Measurements from ENCODE around the gene ATG9A. TPM values are rescaled to one million over a fixed set of nuclear protein-coding genes. Genes with fewer than 3 reads are reported as not detected.
A peak's percentile ranks its signal among the peaks of the same experiment; 100 is the strongest.

The ATG9A gene
- total RNA-seq, 1 experiment from 2014 or later: 51.3 TPM

DNA sequence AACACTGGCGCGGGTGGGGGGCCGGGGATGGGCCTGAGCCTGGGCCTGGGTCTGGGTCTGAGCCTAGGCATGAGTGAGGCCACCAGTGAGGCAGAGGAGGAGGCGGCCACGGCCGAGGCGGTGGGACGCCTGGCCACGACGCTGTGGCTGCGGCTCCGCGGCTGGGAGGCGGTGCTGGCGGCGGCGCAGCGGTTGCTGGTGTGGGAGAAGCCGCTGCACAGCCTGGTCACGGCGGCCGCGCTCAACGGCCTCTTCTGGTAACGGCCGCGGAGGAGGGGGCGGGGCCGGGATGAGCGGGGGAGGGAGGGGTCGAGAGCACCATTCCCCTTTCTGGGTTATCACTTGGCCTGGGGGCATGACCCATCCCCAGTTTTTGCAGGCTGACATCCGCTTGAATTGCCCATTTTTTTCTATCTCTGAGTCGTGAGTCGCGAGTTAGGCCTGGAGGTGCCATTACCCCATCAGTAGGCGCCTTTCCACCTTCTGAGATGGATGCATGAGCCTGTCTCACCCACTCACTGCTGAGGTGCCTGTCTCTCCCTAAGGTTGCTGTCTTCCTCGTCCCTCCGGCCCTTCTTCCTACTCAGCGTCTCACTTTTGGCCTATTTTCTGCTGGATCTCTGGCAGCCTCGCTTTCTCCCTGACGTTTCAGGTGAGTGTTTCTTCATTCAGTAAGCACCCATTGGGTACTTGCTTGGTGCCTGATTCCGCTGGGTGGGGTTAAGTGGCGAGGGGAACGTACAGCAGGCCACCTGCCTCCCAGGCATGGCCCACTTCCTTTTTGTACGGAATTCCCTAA is 50.9 kb downstream of the ATG9A start:
- DNase-seq (ENCODE audit: low read depth): peak; percentile 47

DNA sequence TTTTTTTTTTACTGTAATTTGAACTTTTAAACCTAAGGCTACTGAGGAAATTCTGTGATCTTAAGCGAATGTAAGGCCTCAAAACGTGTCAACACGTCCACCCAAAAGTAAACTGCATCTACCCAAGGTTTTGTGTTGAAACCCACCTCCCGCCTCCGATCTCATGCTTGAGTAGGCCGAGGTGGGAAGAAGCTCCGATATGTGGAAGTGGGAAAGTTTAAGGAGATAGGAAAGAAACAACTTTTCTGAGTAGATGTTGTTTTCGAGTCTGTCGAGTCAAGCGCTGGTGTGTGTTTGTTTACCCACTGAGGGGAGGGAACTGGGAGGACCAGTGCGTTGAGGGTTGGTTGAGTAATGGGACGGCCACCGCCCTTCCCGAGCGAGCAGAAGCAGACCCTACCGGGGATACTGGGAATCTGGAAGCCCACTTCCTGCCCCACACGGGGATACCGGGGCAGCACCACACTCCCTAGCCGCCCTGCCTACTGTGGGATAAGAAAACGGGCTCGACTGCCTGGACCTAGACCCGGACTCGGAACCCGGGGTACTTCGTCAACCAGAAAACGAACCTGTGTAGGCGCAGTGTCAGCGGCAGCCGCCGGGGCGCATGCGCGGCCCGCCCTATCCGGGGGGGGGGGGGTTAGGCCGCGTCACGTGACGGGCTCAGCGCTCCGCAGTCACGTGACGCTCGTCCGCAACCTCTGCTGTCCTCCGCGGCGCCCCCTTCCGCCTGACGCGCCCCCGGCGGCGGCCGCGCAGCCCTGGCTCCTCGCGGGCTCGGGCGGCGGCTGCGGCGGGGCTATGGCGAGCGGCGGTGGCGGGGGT is 51.7 kb downstream of the ATG9A start, which contains the start of gene RETREG2:
RETREG2 (plus strand) TSS at position 724 of the 825 bp plus-strand sequence; CDS start at position 802, 78 bp downstream.
- peak; percentile 87 for DNase-seq (ENCODE audit: low read depth)

DNA sequence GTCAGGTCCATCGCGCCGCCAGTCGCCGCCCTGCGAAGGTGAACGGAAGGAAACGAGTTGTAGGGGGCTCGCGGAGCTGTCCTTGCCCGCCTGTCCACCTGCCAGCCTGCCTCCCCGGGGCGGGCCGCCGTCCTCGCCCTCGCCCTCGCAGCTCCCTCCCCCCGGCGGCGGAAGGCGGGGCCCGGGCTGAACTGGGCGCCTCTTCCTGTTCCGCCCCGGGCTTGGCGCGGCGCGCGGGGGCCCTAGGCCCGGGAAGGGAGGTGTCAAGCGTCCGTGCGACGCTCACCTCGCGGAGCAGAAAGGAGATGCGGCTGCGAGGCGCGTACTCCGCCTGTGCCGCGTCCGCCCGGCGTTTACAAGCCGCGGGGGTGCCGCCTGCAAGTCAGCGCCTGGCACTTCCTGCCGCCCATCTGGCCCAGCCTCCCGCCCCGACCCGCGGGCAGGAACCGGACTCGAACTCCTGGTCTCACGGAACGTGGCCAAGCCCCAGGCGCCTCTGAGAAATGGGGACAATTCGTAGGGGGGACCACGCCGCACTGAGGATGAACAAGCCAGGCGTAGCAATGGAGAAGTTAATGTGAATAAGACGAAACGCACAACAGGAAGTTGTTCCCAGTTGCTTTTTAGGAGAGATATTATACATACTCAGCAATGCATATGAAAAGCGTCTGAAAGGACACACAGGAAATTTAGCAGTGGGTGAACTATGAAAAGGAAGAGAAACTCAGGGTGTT is 52.5 kb downstream of the ATG9A start, which contains the start of gene CNPPD1:
CNPPD1 (minus strand) TSS at position 108 of the 734 bp plus-strand sequence; CDS start at position 11, 97 bp downstream.
- peak; percentile 90 for DNase-seq (ENCODE audit: low read depth)

DNA sequence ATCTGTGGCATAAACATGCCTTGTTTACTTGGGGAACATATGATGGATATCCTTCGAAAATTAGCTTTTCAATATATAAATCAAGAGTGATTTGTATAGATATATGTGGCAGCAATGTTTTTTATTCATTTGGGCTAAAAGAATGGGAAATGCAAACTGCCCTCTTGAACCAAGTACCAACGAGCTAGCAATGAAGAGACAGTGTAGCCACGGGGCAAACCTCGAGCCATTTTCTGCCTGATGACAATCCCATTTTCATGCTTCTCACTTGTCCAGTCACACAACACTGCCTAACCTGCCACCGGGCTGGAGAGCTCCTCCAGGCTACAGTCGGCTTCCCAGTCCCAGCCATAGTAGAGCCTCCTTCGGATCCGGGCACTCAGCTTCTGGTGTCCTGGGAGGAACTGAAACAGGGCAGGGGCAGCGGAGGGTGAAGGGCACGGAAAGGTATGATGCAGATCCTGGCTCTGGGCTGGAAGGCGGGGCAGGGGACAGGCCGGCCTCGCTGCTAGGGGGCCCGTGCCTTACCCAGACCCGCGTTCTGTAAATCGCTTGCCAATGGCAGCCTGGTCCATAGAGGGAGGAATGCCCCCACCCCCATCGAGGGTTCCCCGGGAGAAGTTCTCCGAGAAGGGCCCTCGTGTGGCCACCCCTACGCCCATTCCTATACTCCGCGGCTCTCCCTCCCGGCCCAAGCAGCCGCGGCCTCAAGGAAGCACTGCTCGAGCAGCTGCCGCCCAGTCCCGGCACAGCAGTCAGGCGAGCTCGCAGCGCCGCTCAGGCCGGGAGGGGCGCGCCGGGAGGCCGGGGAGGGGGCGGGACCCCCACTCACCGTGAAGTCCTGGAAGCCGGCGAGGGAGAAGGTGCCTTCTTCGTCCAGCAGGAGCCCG is 53.3 kb downstream of the ATG9A start:
- DNase-seq (ENCODE audit: low read depth): peak; percentile 42

DNA sequence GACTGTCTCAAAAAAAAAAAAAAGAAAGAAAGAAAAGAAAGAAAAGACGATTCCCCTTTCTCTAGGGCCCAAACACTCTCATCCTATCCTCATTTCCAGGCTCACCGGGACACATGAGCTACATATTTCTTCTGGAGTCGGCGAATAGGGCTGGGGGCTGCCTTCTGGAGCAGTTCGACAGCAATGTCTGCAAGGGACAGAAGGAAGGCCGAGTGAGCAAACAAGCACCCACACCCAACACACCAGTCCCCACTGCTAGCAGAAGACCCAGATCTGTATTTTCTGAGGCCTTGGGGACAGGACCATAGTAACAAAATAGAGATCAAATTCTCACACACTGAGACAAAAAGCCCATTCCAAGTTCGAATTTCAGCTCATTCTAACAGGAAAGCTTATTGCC is 54.0 kb downstream of the ATG9A start:
- no peak for DNase-seq (ENCODE audit: low read depth)

DNA sequence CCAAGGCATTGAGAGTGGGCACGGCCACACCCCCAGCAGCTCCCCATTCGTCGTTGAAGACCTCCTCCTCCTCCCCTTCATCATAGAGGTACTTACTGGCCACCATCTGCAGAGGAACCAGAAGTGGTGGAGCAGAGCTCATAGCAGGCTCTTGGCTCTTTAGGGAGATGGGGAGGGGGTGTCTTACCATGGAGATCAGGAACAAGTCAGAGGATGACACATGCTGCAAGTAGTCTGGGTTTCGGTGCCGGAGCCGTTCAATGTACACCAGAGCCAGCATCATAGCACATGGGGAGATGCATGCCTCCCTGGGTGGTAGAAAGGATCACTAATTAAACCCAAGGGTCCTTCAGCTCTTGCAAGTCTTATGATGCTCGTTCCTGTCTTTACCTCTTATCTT is 54.6 kb downstream of the ATG9A start:
- no peak for DNase-seq (ENCODE audit: low read depth)

DNA sequence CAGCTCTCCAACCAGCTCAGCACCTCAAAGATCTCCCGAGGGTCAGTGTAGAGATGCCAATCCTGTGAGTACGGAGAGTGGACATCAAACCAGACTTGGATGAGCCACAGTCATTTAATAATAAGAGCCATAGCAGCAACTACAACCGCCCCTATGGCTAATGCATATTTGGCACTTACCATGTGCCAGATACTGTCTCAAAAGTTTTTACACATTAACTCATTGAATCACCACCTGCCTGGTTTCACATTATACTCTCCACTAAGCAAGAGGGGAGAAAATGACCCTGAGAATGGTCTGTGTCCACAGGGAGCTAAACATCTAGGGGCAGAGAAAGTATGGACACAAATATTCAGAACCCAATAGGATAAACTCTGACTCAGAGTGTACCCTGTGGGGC is 55.3 kb downstream of the ATG9A start:
- DNase-seq (ENCODE audit: low read depth): no peak

DNA sequence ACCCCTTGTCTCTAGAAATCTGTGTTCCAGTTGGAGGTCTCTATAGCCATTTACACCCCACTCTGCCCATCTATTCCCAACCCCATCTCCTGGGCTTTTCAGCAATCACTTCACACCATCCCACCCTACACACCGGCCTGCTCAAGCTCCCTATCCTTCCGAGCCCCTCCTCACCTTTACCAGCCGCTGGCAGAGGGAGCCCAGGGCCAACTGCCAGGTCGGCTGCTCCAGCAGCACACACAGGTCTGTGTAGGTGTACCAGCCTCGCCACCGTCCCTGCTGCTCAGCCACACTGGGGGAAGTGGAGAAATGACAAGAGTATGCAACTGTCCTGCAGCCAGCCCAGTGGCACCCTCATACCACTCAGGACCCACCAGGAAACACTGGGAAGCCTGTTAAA is 56.3 kb downstream of the ATG9A start:
- DNase-seq (ENCODE audit: low read depth): no peak

DNA sequence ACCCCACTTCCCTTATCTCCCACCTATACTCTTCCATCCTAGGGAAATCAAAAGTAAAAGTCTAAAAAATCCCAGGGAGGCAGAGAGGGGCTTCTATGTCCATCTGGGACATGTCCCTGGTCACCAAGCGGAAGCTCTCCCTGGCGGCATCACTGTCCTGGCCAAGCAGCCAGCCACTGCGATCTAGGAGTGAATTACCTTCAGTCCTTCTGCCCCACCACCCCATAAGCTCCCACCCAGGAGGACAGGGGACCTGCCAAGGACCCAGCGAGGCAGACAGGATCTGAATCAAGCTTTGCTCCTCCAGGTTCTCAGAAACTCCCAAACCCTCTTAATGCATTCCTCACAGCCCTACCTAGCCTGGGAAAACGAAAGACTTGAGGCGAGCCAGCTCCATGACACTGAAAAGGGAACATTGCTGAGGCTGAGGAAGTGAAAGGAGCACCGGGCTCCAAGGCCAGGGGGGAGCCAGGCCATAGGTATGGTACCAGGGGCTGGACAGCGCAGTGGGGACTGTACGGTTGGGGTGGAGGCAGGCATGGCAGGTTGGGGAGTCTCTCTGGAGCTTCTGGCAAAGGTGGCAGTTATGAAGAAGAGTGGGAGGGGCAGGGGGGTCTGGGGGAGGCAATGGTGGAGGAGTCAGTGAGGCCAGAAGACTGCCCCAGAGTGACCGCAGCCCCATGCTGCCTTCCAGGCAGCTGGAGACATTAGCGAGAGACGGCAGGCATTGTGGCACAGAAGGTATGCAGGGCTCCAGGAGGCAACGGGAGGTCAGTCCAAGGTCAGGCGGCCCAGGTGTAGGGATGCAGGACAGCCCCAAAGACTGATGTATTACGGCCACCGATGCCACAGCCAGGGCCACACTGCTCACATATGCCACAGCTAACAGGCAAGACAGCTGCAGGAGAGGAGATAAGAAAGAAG is 56.9 kb downstream of the ATG9A start:
- DNase-seq (ENCODE audit: low read depth): no peak

DNA sequence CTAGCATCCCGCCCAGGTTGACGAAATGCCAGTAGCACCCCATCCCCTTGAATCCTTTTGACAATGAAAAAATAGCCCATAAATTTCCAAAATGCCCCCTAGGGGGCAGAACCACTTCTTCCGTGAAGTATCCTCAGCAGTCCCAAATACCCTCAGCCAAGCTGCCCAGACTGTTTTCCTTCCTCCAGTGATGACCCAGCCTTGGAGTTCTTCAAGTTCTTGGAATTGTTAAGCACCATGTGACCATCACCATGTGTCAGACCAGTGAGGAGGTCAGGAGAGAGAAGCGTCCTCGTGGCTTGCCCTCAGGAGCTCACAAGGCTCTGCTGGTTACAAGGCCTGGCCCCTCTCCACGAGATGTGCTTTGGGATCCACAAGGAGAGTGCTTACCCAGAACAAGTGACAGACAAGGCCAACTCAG is 58.2 kb downstream of the ATG9A start:
- peak; percentile 73 for DNase-seq (ENCODE audit: low read depth)

DNA sequence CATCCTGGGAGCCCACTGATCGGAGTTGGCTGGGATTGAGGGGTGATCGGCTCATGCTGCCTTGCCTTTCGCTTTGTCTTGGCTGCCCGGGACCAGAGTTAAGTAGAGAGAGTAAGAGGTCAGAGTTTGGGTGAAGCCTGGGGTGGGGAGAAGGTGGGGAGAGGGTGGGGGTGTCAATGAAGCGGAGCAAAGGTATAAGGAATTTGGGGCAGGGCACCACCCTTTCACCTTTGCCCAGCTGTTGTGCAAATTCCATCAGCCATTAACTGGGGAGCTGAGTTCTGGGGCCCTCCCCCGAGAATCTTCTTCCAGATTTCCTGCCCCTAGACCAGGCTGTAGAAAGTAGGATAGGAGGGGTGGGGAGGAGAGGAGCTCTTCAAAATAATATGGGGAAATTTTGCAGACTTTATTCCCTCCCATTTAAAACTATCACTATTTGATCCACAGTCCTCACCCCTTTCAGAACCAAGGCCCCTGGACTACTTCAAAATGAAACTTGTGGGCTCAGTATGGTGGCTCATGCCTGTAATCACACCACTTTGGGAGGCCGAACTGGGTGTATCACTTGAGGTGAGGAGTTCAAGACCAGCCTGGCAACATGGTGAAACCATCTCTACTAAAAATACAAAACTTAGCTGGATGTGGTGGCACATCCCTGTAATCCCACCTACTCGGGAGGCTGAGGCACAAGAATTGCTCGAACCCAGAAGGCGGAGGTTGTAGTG is 59.3 kb downstream of the ATG9A start, which contains the start of gene SLC23A3:
SLC23A3 (minus strand) TSS at position 100 of the 725 bp plus-strand sequence; CDS start at position 55, 45 bp downstream.
- no peak for DNase-seq (ENCODE audit: low read depth)

Other genes with a start within 250 kb of the ATG9A start
- not detected in 2 replicates for gene FEV, start 244.5 kb downstream of the ATG9A start, total RNA-seq (2014; rRNA removed; shearing (Covaris generic))
- gene CRYBA2, start 236.2 kb downstream of the ATG9A start, total RNA-seq (2014; rRNA removed; shearing (Covaris generic)): 0.20 TPM in 1 of 2 replicates, not detected in the other
- 0.10 and 0.12 TPM in 2 replicates for gene CFAP65, start 188.1 kb downstream of the ATG9A start, total RNA-seq (2014; rRNA removed; shearing (Covaris generic))
- not detected in 2 replicates for gene IHH, start 168.7 kb downstream of the ATG9A start, total RNA-seq (2014; rRNA removed; shearing (Covaris generic))
- 24.1 and 31.0 TPM in 2 replicates for gene NHEJ1, start 68.8 kb downstream of the ATG9A start, total RNA-seq (2014; rRNA removed; shearing (Covaris generic))
- 0.59 TPM in 1 of 2 replicates, not detected in the other for gene SLC23A3, start 59.6 kb downstream of the ATG9A start, total RNA-seq (2014; rRNA removed; shearing (Covaris generic))
- 40.2 and 41.2 TPM in 2 replicates for gene CNPPD1, start 52.7 kb downstream of the ATG9A start, total RNA-seq (2014; rRNA removed; shearing (Covaris generic))
- 63.2 and 67.8 TPM in 2 replicates for gene RETREG2, start 51.4 kb downstream of the ATG9A start, total RNA-seq (2014; rRNA removed; shearing (Covaris generic))
- gene ZFAND2B, start 22.9 kb downstream of the ATG9A start, total RNA-seq (2014; rRNA removed; shearing (Covaris generic)): 49.6 and 55.1 TPM in 2 replicates
- 29.8 and 41.6 TPM in 2 replicates for gene ABCB6, start 10.7 kb downstream of the ATG9A start, total RNA-seq (2014; rRNA removed; shearing (Covaris generic))
- gene ANKZF1, start 170 bp upstream of the ATG9A start, total RNA-seq (2014; rRNA removed; shearing (Covaris generic)): 27.5 and 28.8 TPM in 2 replicates
- gene GLB1L, start 15.8 kb upstream of the ATG9A start, total RNA-seq (2014; rRNA removed; shearing (Covaris generic)): 30.0 and 35.0 TPM in 2 replicates
- gene STK16, start 15.8 kb upstream of the ATG9A start, total RNA-seq (2014; rRNA removed; shearing (Covaris generic)): 24.0 and 28.5 TPM in 2 replicates
- not detected in 2 replicates for gene TUBA4B, start 23.6 kb upstream of the ATG9A start, total RNA-seq (2014; rRNA removed; shearing (Covaris generic))
- 31.1 and 42.2 TPM in 2 replicates for gene TUBA4A, start 24.3 kb upstream of the ATG9A start, total RNA-seq (2014; rRNA removed; shearing (Covaris generic))
- 33.8 and 39.8 TPM in 2 replicates for gene DNAJB2, start 49.7 kb upstream of the ATG9A start, total RNA-seq (2014; rRNA removed; shearing (Covaris generic))
- gene PTPRN, start 79.8 kb upstream of the ATG9A start, total RNA-seq (2014; rRNA removed; shearing (Covaris generic)): 3.2 and 4.4 TPM in 2 replicates
- not detected in 2 replicates for gene RESP18, start 103.1 kb upstream of the ATG9A start, total RNA-seq (2014; rRNA removed; shearing (Covaris generic))
- gene DNPEP, start 158.3 kb upstream of the ATG9A start, total RNA-seq (2014; rRNA removed; shearing (Covaris generic)): 80.4 and 101 TPM in 2 replicates
- 0.20 and 0.60 TPM in 2 replicates for gene DES, start 188.7 kb upstream of the ATG9A start, total RNA-seq (2014; rRNA removed; shearing (Covaris generic))
- gene SPEG, start 205.2 kb upstream of the ATG9A start, total RNA-seq (2014; rRNA removed; shearing (Covaris generic)): 32.7 and 33.3 TPM in 2 replicates

Data from RPMI7951 (cell line).